Measurements from ENCODE around the gene PUDP.

The PUDP gene

DNA sequence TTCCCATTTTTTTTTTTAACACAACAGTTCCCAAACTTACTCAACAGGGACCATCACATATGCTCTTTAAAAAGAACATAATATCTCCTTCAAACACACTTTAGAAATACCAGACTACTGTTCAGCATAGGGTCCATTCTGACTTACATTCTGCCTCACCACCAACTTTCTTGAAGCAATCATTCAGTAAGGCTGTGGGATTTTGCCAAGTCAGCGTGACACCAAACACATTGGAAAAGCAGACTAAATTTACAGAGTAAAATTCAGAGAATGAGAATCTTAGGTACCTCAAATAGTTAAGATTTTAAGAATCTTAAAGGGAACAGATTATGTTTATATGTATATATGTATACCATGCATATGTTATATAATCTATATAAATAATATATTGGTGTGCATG, 7.2 kb upstream of the PUDP start:
- Histone ChIP-seq H3K27ac (ENCODE audit: low read depth, low read length) (no peak overlapping the region), H3K4me1 (ENCODE audit: control insufficient read depth, low read length) (peaks cover 8% of the 10 kb centered on the region; the same call in 1 of the 2 replicates), H3K4me3 (ENCODE audit: low read length) (no peak overlapping the region), H3K9me2 (replicated peaks; ENCODE audit: control insufficient read depth, low read length) (no peaks in the 10 kb centered on the region), H3F3A (ENCODE audit: control insufficient read depth, insufficient read depth) (no peaks in the 10 kb centered on the region), H3K9me3 (ENCODE audit: control insufficient read depth, insufficient read depth, low read length) (no peaks in the 10 kb centered on the region), H3K4me2 (ENCODE audit: low read length) (no peak overlapping the region), H3K27me3 (ENCODE audit: control insufficient read depth, low read length) (no peaks in the 10 kb centered on the region), H4K20me1 (ENCODE audit: control insufficient read depth, insufficient read depth, low read depth, low read length) (no peaks in the 10 kb centered on the region), H3K79me2 (ENCODE audit: control insufficient read depth, low read length) (no peaks in the 10 kb centered on the region; the same call in 1 of the 2 replicates), H3K36me3 (ENCODE audit: control insufficient read depth, low read length) (no peaks in the 10 kb centered on the region)
- TF ChIP-seq, protein P1, sequence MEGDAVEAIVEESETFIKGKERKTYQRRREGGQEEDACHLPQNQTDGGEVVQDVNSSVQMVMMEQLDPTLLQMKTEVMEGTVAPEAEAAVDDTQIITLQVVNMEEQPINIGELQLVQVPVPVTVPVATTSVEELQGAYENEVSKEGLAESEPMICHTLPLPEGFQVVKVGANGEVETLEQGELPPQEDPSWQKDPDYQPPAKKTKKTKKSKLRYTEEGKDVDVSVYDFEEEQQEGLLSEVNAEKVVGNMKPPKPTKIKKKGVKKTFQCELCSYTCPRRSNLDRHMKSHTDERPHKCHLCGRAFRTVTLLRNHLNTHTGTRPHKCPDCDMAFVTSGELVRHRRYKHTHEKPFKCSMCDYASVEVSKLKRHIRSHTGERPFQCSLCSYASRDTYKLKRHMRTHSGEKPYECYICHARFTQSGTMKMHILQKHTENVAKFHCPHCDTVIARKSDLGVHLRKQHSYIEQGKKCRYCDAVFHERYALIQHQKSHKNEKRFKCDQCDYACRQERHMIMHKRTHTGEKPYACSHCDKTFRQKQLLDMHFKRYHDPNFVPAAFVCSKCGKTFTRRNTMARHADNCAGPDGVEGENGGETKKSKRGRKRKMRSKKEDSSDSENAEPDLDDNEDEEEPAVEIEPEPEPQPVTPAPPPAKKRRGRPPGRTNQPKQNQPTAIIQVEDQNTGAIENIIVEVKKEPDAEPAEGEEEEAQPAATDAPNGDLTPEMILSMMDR (IDR thresholded peaks at IDR 0.05; ENCODE audit: low read depth, low read length, poor library complexity, severe bottlenecking), result no peak
- TF ChIP-seq EZH2phosphoT487 (IDR thresholded peaks at IDR 0.05; ENCODE audit: borderline replicate concordance, low read length), result no peak

DNA sequence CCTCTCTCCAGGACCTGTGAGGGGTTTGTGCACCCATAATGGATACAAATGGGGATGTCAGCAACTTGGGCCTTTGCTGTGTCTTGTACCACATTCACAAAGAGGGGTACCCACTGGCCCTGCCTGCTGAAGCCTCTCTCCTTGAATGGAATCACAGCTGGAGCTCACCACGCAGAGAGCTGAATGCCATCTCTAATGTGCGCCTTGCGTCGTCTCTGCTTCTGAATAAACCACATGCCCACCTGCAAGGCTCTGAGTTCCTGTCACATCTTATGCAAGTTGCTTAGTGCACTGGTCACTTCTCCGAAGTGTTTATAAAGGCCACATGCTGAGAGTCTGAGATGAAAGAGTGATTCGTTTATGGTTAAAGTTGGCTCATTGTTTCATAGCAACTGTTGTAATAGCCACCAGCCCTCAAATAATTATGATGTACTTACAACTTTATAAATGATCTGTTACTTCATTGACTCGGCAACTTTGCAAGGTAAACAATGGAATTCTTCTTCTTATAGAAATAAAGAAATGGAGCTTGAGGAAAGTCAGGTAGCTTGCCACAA, 6.2 kb upstream of the PUDP start:
- Histone ChIP-seq H3K9me3 (ENCODE audit: control insufficient read depth, insufficient read depth, low read length) (no peaks in the 10 kb centered on the region), H3K79me2 (ENCODE audit: control insufficient read depth, low read length) (peaks cover 8% of the 10 kb centered on the region), H3K27ac (ENCODE audit: low read depth, low read length) (no peak overlapping the region), H3K4me1 (ENCODE audit: control insufficient read depth, low read length) (peaks cover 11% of the 10 kb centered on the region), H3K27me3 (ENCODE audit: control insufficient read depth, low read length) (no peaks in the 10 kb centered on the region), H3K9me2 (replicated peaks; ENCODE audit: control insufficient read depth, low read length) (no peaks in the 10 kb centered on the region), H3K4me3 (ENCODE audit: low read length) (no peak overlapping the region), H3F3A (ENCODE audit: control insufficient read depth, insufficient read depth) (no peaks in the 10 kb centered on the region), H3K4me2 (ENCODE audit: low read length) (no peak overlapping the region), H3K36me3 (ENCODE audit: control insufficient read depth, low read length) (no peaks in the 10 kb centered on the region), H4K20me1 (ENCODE audit: control insufficient read depth, insufficient read depth, low read depth, low read length) (no peaks in the 10 kb centered on the region)
- TF ChIP-seq EZH2phosphoT487 (IDR thresholded peaks at IDR 0.05; ENCODE audit: borderline replicate concordance, low read length), result no peak
- TF ChIP-seq, protein P1 (IDR thresholded peaks at IDR 0.05; ENCODE audit: low read depth, low read length, poor library complexity, severe bottlenecking), result no peak

DNA sequence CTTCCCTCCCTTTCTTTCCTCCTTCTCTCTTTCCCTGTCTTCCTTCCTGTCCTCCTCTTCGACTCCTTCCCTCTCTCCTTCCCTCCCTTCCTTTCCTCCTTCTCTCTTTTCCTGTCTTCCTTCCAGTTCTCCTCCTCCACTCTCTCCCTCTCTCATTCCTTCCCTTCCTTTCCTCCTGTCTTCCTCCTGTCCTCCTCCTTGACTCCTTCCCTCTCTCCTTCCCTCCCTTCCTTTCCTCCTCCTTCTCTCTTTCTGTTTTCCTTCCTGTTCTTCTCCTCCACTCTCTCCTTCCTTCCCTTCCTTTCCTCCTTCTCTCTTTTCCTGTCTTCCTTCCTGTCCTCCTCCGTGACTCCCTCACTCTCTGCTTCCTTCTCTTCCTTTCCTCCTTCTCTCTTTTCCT, 5.3 kb upstream of the PUDP start:
- Histone ChIP-seq H3K4me3 (ENCODE audit: low read length) (no peak overlapping the region), H3K9me2 (replicated peaks; ENCODE audit: control insufficient read depth, low read length) (no peaks in the 10 kb centered on the region), H3K79me2 (ENCODE audit: control insufficient read depth, low read length) (peaks cover 17% of the 10 kb centered on the region), H3K36me3 (ENCODE audit: control insufficient read depth, low read length) (no peaks in the 10 kb centered on the region), H3K9me3 (ENCODE audit: control insufficient read depth, insufficient read depth, low read length) (no peaks in the 10 kb centered on the region), H3K4me1 (ENCODE audit: control insufficient read depth, low read length) (peaks cover 17% of the 10 kb centered on the region), H3K27ac (ENCODE audit: low read depth, low read length) (no peak overlapping the region), H3K27me3 (ENCODE audit: control insufficient read depth, low read length) (no peaks in the 10 kb centered on the region), H4K20me1 (ENCODE audit: control insufficient read depth, insufficient read depth, low read depth, low read length) (no peaks in the 10 kb centered on the region), H3F3A (ENCODE audit: control insufficient read depth, insufficient read depth) (no peaks in the 10 kb centered on the region), H3K4me2 (ENCODE audit: low read length) (no peak overlapping the region)
- TF ChIP-seq, protein P1 (IDR thresholded peaks at IDR 0.05; ENCODE audit: low read depth, low read length, poor library complexity, severe bottlenecking), result no peak
- no peak for TF ChIP-seq EZH2phosphoT487 (IDR thresholded peaks at IDR 0.05; ENCODE audit: borderline replicate concordance, low read length)

Measured in DOHH2 (cell line).